NK-92 (cell line): Measurements from ENCODE around the gene PCDHGA12.
"Not testable (repeated sequence)": the region's sequence is repeated elsewhere in the genome, so short reads cannot be mapped to it uniquely, and the experiment has no call there.

Source experiments
- DNase-seq: peaks from one replicate; lab custom pipeline; 2025; ENCODE audit not compliant: unreplicated experiment; lab: John Stamatoyannopoulos, UW

The PCDHGA12 gene

DNA sequence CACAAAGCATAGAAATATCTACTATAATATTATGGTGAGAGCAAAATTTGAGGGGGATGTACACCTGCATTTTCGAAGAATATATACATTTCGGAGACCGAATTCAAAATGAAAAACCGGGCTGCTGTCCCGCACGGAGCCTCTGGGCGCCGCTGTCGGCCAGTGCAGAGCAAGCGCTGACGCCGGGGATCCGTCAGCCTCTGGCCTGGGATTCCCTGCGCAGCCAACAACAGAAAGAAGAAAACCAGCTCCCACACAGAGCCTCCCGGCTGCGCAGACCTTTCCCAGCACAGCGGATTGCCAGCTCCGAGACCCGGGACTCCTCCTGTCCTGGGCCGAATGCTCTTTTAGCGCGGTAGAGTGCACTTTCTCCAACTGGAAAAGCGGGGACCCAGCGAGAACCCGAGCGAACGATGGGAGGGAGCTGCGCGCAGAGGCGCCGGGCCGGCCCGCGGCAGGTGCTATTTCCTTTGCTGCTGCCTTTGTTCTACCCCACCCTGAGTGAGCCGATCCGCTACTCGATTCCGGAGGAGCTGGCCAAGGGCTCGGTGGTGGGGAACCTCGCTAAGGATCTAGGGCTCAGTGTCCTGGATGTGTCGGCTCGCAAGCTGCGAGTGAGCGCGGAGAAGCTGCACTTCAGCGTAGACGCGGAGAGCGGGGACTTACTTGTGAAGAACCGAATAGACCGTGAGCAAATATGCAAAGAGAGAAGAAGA is 22.4 kb upstream of the PCDHGA12 start, which contains the start of gene PCDHGB6:
PCDHGB6 (plus strand) TSS at position 232 of the 716 bp plus-strand sequence; CDS start at position 414, 182 bp downstream.
- not testable (repeated sequence) for DNase-seq

DNA sequence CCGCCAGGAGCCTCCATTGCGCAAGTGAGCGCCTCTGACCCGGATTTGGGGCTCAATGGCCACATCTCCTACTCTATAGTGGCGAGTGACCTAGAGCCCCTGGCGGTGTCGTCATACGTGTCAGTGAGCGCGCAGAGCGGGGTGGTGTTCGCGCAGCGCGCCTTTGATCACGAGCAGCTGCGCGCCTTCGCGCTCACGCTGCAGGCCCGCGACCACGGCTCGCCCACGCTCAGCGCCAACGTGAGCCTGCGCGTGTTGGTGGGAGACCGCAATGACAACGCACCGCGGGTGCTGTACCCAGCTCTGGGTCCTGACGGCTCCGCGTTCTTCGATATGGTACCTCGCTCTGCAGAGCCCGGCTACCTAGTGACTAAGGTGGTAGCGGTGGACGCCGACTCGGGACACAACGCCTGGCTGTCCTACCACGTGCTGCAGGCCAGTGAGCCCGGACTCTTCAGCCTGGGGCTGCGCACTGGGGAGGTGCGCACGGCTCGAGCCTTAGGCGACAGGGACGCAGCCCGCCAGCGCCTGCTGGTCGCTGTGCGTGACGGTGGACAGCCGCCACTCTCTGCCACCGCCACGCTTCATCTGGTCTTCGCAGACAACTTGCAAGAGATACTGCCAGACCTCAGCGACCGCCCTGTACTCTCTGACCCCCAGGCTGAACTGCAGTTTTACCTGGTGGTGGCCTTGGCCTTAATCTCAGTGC is 20.6 kb upstream of the PCDHGA12 start:
- no peak for DNase-seq

DNA sequence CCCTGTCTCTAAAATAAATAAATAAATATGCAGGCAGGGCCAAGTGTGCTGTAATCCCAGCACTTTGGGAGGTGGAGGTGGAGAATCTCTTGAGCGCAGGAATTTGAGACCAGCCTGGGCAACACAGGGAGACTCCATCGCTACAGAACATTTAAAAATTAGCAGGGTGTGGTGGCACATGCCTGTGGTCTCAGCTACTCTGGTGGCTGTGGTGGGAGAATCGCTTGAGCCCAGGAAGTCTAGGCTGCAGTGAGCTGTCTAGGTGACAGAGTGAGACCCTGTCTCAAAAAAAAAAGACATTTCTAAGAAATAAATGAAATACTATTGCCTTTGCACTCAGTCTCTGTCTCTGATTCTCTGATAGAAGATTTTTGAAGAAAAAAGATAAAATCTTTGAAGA is 18.7 kb upstream of the PCDHGA12 start:
- no peak for DNase-seq

DNA sequence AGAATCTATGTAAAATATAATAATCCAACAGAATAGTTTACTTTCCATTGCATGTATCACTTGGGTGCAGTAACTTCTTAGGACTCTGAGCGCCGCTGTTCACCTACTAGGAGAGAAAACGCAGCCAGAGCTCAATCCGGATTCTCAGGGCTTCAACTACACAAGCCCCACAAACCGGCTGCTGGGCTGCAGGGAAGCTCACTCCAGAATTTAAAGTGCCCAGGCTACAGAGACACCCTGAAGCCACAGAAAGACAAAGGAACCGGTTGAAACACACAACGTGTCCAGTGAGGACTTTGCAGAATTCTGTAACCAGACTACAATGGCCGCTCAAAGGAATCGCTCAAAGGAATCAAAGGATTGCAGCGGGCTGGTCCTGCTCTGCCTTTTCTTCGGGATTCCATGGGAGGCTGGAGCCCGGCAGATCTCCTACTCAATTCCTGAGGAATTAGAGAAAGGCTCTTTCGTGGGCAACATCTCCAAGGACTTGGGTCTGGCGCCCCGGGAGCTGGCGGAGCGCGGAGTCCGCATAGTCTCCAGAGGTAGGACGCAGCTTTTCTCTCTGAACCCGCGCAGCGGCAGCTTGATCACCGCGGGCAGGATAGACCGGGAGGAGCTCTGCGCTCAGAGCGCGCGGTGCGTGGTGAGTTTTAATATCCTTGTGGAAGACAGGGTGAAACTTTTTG is 17.3 kb upstream of the PCDHGA12 start, which contains the start of gene PCDHGA10:
PCDHGA10 (plus strand) TSS at position 134 of the 686 bp plus-strand sequence; CDS start at position 323, 189 bp downstream.
- no peak for DNase-seq

DNA sequence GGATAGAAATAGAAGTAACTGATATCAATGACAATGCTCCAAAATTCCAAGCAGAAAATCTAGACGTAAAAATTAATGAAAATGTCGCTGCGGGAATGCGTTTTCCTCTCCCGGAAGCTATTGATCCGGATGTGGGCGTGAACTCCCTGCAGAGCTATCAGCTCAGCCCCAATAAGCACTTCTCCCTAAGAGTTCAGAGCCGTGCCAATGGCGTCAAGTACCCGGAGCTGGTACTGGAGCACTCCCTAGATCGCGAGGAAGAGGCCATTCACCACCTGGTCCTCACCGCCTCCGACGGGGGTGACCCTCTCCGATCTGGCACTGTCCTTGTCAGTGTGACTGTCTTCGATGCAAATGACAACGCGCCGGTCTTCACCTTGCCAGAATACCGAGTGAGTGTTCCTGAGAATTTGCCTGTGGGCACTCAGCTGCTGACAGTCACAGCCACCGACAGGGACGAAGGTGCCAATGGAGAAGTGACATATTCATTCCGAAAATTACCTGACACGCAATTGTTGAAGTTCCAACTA is 16.7 kb upstream of the PCDHGA12 start:
- DNase-seq, result no peak

DNA sequence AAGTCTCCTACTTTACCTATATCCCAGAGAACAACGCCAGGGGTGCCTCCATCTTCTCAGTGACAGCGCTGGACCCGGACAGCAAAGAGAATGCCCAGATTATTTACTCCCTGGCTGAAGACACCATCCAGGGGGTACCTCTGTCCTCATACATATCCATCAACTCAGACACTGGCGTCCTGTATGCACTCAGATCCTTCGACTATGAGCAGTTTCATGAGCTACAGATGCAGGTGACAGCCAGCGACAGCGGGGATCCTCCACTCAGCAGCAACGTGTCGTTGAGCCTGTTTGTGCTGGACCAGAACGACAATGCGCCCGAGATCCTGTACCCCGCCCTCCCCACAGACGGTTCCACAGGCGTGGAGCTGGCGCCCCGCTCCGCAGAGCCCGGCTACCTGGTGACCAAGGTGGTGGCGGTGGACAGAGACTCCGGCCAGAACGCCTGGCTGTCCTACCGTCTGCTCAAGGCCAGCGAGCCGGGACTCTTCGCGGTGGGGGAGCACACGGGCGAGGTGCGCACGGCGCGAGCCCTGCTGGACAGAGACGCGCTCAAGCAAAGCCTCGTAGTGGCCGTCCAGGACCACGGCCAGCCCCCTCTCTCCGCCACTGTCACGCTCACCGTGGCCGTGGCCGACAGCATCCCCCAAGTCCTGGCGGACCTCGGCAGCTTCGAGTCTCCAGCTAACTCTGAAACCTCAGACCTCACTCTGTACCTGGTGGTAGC is 15.6 kb upstream of the PCDHGA12 start:
- DNase-seq, result not testable (repeated sequence)

DNA sequence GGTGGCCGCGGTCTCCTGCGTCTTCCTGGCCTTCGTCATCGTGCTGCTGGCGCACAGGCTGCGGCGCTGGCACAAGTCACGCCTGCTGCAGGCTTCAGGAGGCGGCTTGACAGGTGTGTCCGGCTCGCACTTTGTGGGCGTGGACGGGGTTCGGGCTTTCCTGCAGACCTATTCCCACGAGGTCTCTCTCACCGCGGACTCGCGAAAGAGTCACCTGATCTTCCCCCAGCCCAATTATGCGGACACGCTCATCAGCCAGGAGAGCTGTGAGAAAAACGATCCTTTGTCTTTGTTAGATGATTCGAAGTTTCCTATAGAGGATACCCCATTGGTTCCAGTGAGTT is 15.1 kb upstream of the PCDHGA12 start:
- DNase-seq, result not testable (repeated sequence)

DNA sequence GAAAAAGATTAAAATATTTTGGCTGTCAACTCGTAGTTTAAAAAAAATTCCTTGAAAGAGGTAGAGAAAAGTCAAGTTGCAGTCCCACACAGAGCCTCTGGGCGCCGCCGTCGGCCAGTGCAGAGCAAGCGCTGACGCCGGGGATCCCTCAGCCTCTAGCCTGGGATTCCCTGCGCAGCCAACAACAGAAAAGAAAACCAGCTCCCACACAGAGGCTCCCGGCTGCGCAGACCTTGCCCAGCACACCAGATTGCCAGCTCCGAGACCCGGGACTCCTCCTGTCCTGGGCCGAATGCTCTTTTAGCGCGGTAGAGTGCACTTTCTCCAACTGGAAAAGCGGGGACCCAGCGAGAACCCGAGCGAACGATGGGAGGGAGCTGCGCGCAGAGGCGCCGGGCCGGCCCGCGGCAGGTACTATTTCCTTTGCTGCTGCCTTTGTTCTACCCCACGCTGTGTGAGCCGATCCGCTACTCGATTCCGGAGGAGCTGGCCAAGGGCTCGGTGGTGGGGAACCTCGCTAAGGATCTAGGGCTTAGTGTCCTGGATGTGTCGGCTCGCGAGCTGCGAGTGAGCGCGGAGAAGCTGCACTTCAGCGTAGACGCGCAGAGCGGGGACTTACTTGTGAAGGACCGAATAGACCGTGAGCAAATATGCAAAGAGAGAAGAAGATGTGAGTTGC is 12.7 kb upstream of the PCDHGA12 start, which contains the start of gene PCDHGB7:
PCDHGB7 (plus strand) TSS at position 184 of the 679 bp plus-strand sequence; CDS start at position 367, 183 bp downstream.
- not testable (repeated sequence) for DNase-seq

DNA sequence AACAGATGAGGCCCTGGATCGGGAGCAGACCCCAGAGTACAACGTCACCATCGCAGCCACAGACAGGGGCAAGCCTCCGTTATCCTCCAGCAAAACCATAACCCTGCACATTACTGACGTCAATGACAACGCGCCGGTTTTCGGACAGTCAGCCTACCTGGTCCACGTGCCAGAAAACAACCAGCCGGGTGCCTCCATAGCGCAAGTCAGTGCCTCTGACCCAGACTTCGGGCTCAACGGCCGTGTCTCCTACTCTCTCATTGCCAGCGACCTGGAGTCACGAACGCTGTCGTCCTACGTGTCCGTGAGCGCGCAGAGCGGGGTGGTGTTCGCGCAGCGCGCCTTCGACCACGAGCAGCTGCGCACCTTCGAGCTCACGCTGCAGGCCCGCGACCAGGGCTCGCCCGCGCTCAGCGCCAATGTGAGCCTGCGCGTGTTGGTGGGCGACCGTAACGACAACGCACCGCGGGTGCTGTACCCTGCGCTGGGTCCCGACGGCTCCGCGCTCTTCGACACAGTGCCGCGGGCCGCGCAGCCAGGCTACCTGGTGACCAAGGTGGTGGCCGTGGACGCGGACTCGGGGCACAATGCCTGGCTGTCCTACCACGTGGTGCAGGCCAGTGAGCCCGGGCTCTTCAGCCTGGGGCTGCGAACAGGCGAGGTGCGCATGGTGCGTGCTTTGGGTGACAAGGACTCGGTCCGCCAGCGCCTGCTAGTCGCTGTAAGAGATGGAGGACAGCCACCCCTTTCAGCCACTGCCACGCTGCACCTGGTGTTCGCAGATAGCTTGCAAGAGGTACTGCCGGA is 11.0 kb upstream of the PCDHGA12 start:
- DNase-seq, result no peak

DNA sequence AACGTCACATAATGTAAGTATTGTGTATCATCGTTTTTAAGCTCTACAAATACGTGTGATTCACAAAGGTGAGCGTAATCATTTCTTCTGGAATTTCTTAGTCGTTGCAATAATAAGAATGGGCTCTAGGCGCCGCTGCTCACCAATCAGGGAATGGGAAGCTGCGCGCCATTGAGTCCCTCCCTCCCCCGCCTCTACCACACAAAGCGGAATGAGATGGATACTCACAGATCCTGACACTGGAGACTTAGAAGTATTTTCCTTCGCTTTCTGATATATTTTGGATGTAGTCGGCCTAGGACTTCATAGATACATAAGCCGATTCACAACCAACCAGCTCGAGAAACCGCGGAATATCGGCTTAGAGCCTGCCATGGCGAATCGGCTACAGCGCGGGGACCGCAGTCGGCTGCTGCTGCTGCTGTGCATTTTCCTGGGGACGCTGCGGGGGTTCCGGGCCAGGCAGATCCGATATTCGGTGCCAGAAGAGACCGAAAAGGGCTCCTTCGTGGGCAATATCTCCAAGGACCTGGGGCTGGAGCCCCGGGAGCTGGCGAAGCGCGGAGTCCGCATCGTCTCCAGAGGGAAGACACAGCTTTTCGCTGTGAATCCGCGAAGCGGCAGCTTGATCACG is 9.3 kb upstream of the PCDHGA12 start, which contains the start of gene PCDHGA11:
PCDHGA11 (plus strand) TSS at position 197 of the 634 bp plus-strand sequence; CDS start at position 374, 177 bp downstream.
- no peak for DNase-seq

DNA sequence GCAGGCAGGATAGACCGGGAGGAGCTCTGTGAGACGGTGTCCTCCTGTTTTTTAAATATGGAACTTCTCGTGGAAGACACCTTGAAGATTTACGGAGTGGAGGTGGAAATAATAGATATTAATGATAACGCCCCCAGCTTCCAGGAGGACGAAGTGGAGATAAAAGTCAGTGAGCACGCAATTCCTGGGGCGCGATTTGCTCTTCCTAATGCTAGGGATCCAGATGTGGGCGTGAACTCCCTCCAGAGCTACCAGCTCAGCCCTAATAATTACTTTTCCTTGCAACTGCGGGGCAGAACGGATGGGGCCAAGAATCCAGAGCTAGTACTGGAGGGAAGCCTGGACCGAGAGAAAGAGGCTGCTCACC is 8.8 kb upstream of the PCDHGA12 start:
- no peak for DNase-seq

DNA sequence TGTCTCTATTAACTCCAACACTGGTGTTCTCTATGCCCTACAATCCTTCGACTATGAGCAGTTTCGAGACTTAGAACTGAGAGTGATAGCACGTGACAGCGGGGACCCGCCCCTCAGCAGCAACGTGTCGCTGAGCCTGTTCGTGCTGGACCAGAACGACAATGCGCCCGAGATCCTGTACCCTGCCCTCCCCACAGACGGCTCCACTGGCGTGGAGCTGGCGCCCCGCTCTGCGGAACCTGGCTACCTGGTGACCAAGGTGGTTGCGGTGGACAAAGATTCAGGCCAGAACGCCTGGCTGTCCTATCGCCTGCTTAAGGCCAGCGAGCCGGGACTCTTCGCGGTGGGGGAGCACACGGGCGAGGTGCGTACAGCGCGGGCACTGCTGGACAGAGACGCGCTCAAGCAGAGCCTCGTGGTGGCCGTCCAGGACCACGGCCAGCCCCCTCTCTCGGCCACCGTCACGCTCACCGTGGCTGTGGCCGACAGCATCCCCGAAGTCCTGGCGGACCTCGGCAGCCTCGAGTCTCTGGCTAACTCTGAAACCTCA is 7.5 kb upstream of the PCDHGA12 start:
- DNase-seq, result no peak

DNA sequence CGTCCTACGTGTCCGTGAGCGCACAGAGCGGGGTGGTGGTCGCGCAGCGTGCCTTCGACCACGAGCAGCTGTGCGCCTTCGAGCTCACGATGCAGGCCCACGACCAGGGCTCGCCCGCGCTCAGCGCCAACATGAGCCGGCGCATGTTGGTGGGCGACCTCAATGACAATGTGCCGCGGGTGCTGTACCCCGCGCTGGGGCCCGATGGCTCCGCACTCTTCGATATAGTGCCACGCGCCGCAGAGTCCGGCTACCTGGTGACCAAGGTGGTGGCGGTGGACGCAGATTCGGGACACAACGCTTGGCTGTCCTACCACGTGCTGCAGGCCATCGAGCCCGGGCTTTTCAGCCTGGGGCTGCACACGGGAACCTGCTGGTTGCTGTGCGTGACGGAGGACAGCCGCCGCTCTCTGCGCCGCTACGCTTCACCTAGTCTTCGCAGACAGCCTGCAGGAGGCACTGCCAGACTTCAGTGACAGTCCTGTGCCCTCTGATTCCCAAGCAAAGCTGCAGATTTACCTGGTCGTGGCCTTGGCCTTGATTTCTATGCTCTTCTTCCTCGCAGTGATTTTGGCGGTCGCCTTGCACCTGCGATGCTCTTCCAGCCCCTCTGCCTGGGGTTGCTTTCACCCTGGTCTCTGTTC is 2.4 kb upstream of the PCDHGA12 start:
- DNase-seq, result no peak

DNA sequence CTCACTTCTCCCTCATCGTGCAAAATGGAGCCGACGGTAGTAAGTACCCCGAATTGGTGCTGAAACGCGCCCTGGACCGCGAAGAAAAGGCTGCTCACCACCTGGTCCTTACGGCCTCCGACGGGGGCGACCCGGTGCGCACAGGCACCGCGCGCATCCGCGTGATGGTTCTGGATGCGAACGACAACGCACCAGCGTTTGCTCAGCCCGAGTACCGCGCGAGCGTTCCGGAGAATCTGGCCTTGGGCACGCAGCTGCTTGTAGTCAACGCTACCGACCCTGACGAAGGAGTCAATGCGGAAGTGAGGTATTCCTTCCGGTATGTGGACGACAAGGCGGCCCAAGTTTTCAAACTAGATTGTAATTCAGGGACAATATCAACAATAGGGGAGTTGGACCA is 979 bp downstream of the PCDHGA12 start:
- no peak for DNase-seq

DNA sequence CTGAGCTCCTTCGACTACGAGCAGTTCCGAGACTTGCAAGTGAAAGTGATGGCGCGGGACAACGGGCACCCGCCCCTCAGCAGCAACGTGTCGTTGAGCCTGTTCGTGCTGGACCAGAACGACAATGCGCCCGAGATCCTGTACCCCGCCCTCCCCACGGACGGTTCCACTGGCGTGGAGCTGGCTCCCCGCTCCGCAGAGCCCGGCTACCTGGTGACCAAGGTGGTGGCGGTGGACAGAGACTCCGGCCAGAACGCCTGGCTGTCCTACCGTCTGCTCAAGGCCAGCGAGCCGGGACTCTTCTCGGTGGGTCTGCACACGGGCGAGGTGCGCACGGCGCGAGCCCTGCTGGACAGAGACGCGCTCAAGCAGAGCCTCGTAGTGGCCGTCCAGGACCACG is 2.0 kb downstream of the PCDHGA12 start:
- not testable (repeated sequence) for DNase-seq

DNA sequence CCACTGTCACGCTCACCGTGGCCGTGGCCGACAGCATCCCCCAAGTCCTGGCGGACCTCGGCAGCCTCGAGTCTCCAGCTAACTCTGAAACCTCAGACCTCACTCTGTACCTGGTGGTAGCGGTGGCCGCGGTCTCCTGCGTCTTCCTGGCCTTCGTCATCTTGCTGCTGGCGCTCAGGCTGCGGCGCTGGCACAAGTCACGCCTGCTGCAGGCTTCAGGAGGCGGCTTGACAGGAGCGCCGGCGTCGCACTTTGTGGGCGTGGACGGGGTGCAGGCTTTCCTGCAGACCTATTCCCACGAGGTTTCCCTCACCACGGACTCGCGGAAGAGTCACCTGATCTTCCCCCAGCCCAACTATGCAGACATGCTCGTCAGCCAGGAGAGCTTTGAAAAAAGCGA is 2.4 kb downstream of the PCDHGA12 start:
- DNase-seq, result not testable (repeated sequence)

DNA sequence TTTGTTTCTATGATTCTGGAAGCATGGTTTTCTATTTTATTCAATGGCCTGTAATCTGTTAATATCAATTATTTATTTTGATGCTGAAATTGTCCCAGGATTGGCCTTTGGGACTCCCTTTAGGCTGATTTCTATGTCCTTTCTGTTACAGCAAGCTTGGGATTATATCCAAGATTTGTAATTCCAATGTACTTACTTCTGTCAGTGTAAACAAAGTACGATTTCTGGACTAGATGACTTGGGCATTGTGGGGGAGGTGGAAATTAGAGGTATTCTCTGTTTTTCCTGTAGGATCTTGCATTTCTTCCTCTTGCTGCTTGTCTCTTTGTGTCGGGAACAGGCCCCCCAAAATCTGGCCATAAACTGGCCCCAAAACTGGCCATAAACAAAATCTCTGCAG is 3.7 kb downstream of the PCDHGA12 start:
- DNase-seq, result no peak

DNA sequence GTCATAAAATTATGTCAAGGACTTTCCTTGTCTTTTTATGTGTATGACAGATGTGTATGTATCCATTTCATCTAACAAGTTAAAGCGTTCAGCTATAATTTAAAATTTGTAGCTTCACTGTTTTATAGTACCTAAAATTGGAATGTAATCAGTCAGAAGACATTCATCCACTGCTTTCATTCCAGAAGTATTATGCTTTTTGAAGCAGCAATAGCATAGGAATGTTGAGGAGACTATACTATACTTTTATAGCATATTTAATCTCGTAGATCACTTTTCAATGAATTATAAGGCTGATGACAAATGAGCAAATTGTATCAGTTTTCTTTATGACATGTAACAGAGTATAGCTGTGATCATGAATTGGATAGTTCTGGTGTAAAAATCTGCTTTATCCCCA is 6.9 kb downstream of the PCDHGA12 start:
- no peak for DNase-seq
